OCI-M2 (cell line): Measurements from ENCODE around the gene ICA1.

Experiments
- DNase-seq: peaks from one replicate; lab custom pipeline; 2025; ENCODE audit not compliant: unreplicated experiment; lab: John Stamatoyannopoulos, UW

The ICA1 gene

GRCh38 chr7:8165150-8165549 is 96.8 kb downstream of the ICA1 start:
- DNase-seq, result no peak

DNA sequence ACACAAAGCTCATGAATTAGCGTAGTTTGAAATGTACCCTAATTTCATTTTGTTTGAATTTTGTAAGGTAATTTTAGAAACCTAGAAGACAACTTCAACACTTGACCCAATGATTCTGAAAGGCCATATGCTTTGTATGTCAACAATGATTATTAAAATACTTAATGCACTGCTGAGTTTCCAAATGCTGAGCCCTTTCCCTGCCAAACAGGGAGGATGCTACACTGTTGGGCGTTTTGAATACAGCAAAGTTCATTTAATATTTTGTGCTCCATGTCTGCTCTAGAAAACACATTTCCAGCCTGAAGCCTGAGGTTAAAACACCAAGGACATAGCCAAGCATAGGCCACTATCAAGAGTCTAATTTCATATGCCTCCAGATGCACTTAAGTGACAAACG is 99.8 kb downstream of the ICA1 start:
- no peak for DNase-seq

GRCh38 chr7:8161364-8161828 is 100.6 kb downstream of the ICA1 start:
- no peak for DNase-seq

- DNase-seq, result no peak
These were observed 101.1 kb downstream of the ICA1 start for GRCh38 chr7:8160779-8161345.

- DNase-seq, result no peak
These were observed 101.7 kb downstream of the ICA1 start for GRCh38 chr7:8160250-8160649.

DNA sequence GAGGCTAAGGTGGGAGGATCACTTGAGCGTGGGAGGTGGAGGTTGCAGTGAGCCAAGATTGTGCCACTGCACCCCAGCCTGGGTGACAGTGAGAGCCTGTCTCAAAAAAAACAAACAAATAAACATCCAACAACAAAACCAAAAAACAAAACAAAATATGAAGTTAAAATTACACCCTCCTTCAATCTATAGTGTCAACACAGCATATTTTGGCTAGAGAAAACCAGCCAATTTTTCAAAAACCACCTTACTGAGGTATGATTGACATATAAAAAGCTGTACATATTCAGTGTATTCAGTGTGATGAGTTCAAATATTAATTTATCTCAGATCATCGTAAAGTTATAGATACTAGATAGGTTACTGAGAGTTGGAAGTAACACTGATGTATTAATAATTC is 102.4 kb downstream of the ICA1 start:
- DNase-seq, result no peak

- DNase-seq, result no peak
These were observed 104.7 kb downstream of the ICA1 start for GRCh38 chr7:8157296-8157695.

GRCh38 chr7:8155836-8156235 is 106.1 kb downstream of the ICA1 start:
- DNase-seq, result no peak

DNA sequence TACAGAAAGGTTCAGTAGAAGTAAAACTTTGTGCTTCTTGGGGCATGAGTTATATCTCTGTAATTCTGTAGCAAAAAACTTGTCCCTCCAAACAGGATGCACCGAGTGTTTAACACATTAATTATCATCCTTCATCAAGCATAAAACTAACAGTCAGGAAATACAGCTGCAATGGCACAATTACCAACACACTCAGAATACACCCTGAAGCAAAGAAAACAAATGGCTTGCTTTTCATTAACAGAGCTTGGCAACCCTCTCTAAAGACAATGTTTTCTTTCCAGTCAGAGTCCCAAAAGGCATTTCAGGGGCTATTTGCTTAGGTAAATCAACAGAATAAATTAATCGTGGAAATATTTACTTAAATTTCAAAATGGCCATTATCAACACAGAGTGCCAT is 107.7 kb downstream of the ICA1 start:
- no peak for DNase-seq

GRCh38 chr7:8152489-8153192 is 109.3 kb downstream of the ICA1 start:
- no peak for DNase-seq

GRCh38 chr7:8151161-8151725 is 110.7 kb downstream of the ICA1 start:
- DNase-seq, result no peak

DNA sequence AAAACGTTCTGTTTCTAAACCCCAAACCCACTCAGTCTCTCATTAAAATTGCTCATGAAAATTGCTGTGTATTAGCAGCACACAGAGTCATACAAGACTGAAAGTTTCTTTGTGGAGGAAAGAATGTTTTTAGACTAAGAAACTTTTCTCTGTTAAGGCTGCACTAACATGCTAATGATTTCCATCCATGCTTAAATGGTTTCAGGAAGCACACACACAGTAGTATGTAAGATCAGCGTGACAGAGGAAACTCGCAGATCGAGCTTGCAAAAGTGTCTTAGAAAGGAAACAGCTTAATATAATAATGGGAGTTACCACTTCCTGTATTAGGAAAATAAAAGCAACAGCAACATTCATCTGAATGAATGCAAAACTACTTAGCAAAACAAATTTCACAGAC is 112.7 kb downstream of the ICA1 start:
- no peak for DNase-seq

- no peak for DNase-seq
These were observed 114.1 kb downstream of the ICA1 start for GRCh38 chr7:8147760-8148463.

- no peak for DNase-seq
These were observed 115.1 kb downstream of the ICA1 start for GRCh38 chr7:8146788-8147413.

- no peak for DNase-seq
These were observed 115.7 kb downstream of the ICA1 start for GRCh38 chr7:8146106-8146787.

DNA sequence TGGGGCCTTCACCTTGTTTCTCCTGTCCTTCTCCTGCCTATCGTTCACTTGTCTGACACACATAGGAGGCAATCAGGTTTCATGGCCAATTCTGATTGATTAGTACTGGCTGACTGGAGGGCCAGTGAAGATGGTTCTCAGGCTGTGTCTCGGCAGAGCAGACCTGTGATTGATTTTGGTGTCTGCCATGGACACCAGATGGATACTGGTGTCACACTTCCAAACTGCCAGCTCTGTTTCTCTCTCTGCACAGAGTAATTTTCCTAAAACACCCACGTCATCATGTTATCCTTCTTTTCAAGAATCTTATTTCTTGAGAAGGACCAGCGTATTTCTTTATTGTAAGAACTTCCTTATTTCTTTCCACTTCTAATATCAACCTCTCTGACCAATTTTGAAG is 117.1 kb downstream of the ICA1 start:
- no peak for DNase-seq

DNA sequence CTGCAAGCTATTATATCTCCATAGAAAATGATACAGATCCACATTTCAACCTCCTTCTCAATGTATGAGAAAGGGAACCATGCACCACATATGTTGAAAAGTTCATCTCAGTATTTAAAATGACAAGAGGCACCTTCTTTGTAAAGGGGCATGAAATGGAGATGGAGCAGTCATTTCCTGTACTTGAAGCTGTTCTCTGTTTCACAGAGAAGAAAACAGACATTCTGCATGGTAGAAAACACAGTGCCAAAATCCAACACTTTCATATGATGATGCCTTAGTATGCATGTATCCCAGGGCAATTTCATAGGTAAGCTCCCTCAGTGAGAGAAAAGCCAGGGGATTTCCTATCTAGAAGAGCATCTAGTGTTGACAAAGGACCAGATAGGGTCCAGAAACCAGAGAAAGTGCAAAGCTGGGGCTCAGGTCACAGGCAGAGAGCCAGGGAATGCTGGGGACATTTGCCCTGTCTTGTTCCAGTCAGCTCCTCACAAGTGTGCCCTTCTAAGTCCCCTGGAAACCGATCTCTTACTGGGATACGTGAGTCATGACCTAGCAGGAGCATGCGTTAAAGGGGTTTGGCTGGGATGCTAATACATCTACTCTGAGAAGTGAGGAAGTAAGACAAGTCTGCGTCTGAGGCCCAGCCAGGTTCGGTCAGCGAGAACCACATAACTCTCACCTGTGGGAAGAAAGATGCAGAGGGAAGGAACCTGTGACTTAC is 118.7 kb downstream of the ICA1 start:
- DNase-seq, result no peak

GRCh38 chr7:8142477-8142876 is 119.5 kb downstream of the ICA1 start:
- no peak for DNase-seq

DNA sequence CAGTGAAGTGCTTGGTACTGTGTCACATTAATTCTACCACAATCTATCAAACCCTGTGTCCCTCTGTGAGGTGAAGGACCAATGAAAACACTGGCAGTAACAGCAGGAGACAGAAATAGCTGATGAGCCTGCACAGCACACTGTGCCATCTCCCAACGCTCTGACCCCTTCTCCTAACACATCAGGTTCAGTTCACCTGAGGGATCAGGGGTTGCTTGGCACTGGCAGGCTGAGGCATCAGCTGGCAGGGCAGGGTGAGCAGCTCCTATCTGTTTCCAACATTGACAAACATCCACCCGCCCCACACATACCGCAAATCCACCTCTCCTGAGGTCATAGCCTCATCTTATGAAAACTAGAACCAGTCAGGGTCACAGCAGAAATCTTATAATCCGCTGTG is 120.9 kb downstream of the ICA1 start:
- DNase-seq, result no peak

DNA sequence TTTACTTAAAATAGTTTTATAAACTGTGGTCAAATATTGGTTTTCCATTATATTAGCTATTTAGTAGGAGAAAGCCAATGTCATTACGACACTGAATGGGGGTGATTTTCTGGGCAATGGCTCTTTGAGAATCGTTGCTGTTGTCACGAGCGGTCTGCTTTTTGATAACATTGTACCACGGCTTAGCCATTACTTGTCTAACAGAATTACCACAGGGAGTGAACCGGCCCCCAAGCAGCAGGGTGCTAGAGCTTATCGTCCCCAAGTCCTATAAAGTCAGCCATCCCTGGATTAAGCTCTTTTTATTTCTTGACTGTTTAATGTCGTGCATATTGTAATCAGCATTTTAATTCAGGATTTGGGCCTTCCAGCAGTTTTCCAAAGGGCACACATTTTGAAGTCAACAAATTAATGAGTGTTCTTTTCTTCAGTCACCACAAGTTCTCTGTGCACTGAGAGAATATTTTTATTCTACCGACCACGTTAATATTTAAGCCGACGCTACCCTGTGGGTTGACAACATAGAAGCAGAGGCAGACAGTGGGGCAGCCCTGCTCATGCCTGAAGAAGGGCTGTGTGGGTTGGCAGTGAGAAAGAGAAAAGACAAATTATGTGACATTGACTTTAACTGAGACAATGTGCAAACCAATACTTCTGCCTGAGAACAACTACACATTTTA is 125.8 kb downstream of the ICA1 start:
- DNase-seq, result no peak
